CD4-positive, alpha-beta T cell (primary cell): ENCODE results near the gene SERPINE3. TPM values are rescaled to one million over a fixed set of nuclear protein-coding genes. Genes with fewer than 3 reads are reported as not detected.
A peak's percentile ranks its signal among the peaks of the same experiment; 100 is the strongest.

Source experiments
- ATAC-seq: fragments of 200-7000 bp; cut with Tn5 transposase; one replicate; pipeline ENCODE4 v1.10.0; 2022; ENCODE audit warnings: mild to moderate bottlenecking; ENCODE audit not compliant: poor library complexity
- CTCF ChIA-PET: fragments of 350-600 bp; sonication (Branson Sonifier 250); formaldehyde crosslinking; loops from one replicate; lab custom pipeline; 2021; ENCODE audit warnings: antibody characterized with exemption, inconsistent platforms; lab: Charles Lee
- POLR2A ChIA-PET: fragments of 350-600 bp; sonication (Branson Sonifier 250); formaldehyde crosslinking; loops from one replicate; lab custom pipeline; 2021; ENCODE audit warnings: antibody characterized with exemption, inconsistent platforms; lab: Charles Lee
- DNase-seq, 14 experiments: peaks; one replicate each; pipeline ENCODE4 v3.0.0-alpha.2; 2013 to 2020; ENCODE audit warnings: mixed read lengths in 2 of 14
- H3K27ac ChIP-seq, 2 donors: one replicate each; pipeline versions ENCODE4 v1.5.1 to v1.7.0; 2013; ENCODE audit warnings: low read length in 2 of 2, low read depth in 1 of 2, mild to moderate bottlenecking in 1 of 2
- H3K27me3 ChIP-seq, 2 experiments: 1 replicate in 1 of 2; 2 replicates in 1 of 2; pipeline versions ENCODE4 v1.6.1 to v1.7.0; 2013; ENCODE audit warnings: low read length in 2 of 2, control low read depth in 1 of 2, mild to moderate bottlenecking in 1 of 2, moderate library complexity in 1 of 2; ENCODE audit not compliant: insufficient read depth in 2 of 2, control insufficient read depth in 1 of 2
- H3K36me3 ChIP-seq: one replicate; pipeline ENCODE4 v1.6.1; 2013; ENCODE audit warnings: low read length, control low read depth; ENCODE audit not compliant: insufficient read depth
- H3K4me1 ChIP-seq: one replicate; pipeline ENCODE4 v1.6.1; 2013; ENCODE audit warnings: low read length, control low read depth; ENCODE audit not compliant: insufficient read depth
- H3K4me3 ChIP-seq: one replicate; pipeline ENCODE4 v1.5.1; 2013; ENCODE audit warnings: mild to moderate bottlenecking, low read length, moderate library complexity
- H3K9me3 ChIP-seq, 2 experiments: 1 replicate in 1 of 2; 2 replicates in 1 of 2; pipeline versions ENCODE4 v1.6.1 to v1.7.0; 2013; ENCODE audit warnings: low read length in 2 of 2, mild to moderate bottlenecking in 2 of 2, control low read depth in 1 of 2, moderate library complexity in 1 of 2; ENCODE audit not compliant: control insufficient read depth in 1 of 2, insufficient read depth in 1 of 2
- H3K27ac Mint-ChIP-seq: one replicate; pipeline ENCODE4 v1.8.0; 2020; ENCODE audit warnings: mixed read lengths
- H3K27me3 Mint-ChIP-seq: one replicate; pipeline ENCODE4 v1.8.0; 2021; ENCODE audit warnings: mixed read lengths
- H3K36me3 Mint-ChIP-seq: one replicate; pipeline ENCODE4 v1.8.0; 2021; ENCODE audit warnings: low read depth, mixed read lengths
- H3K4me1 Mint-ChIP-seq: one replicate; pipeline ENCODE4 v1.8.0; 2021; ENCODE audit warnings: low read depth, mixed read lengths
- H3K4me3 Mint-ChIP-seq: one replicate; pipeline ENCODE4 v1.8.0; 2020; ENCODE audit warnings: mild to moderate bottlenecking, mixed read lengths
- H3K9me3 Mint-ChIP-seq: one replicate; pipeline ENCODE4 v1.8.0; 2020; ENCODE audit warnings: mixed read lengths
- CTCF ChIP-seq: fragments of 200-600 bp; IDR thresholded peaks from one replicate; pipeline ENCODE4 v1.8.0; 2022; ENCODE audit warnings: antibody characterized with exemption, mild to moderate bottlenecking
- intact Hi-C, 2 experiments: fragments of 100-400 bp; cut with DNase I in 1 of 2; cut with micrococcal nuclease in 1 of 2; formaldehyde crosslinking; loops; one replicate each; pipeline versions ENCODE4 v1.15.1 to v1.9.0; 2023 to 2025; cut with DNase I, micrococcal nuclease
- total RNA-seq, 174 experiments: library from RNA in 2 of 174; stranded (reverse) in 2 of 174; gene quantifications; one replicate each; pipeline ENCODE4 v1.2.3 and lab custom pipeline; 2021 to 2026

Gene SERPINE3
- total RNA-seq, 2 experiments from 2014 or later: not detected

DNA sequence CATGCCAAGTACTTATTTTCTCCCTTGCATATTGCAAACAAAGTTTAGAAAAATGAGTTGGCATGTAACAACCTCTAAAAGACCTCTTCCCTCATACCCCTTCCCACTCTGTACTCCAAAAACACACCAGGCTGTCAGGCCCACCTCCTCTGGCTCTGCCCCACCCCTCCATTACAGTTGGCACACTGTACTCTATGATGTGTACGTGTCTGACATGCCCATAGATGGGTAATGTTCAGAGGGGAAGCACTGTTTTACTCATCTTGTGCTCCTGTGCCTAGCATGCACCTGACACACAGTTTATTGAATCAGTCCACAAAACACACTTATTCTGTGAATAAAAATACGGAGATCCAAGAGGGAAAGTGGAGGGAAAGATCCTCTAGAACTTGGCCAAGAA is 45.6 kb downstream of the SERPINE3 start:
- Mint-ChIP-seq H3K36me3 (peaks cover 59% of the 10 kb centered on the region), H3K4me1 (peaks cover 11% of the 10 kb centered on the region), H3K4me3 (no peak overlapping the region), H3K27me3 (no peaks in the 10 kb centered on the region), H3K9me3 (no peaks in the 10 kb centered on the region), H3K27ac (no peak overlapping the region)
- Histone ChIP-seq H3K4me1 (no peaks in the 10 kb centered on the region), H3K9me3 (no peaks in the 10 kb centered on the region), H3K27ac (no peak overlapping the region), H3K27me3 (no peaks in the 10 kb centered on the region), H3K36me3 (peaks cover 35% of the 10 kb centered on the region), H3K4me3 (no peak overlapping the region)
- DNase-seq (no peak), ATAC-seq (no peak)
- intact Hi-C loops: no loop called here
- TF ChIP-seq CTCF: no peak
- CTCF ChIA-PET: interaction anchor here (1.1 kb wide), 1 partner anchor 26 kb away, joined by 3 read pairs; no protein-coding TSS in a partner anchor
- POLR2A ChIA-PET: no interaction called here

GRCh38 chr13:51394724-51395123 is 55.2 kb downstream of the SERPINE3 start:
- ATAC-seq: no peak
- no peak for TF ChIP-seq CTCF
- intact Hi-C loops: loop anchor here in 1 of 2 experiments (10.0 kb wide), 1 partner anchor 1110 kb away; no protein-coding TSS in a partner anchor
- ChIA-PET CTCF (no interaction called here), POLR2A (no interaction called here)
- no peak for DNase-seq
- Histone ChIP-seq H3K4me3 (no peak overlapping the region), H3K36me3 (peaks cover 2% of the 10 kb centered on the region), H3K9me3 (no peaks in the 10 kb centered on the region), H3K27ac (no peak overlapping the region), H3K4me1 (peaks cover 5% of the 10 kb centered on the region), H3K27me3 (no peaks in the 10 kb centered on the region)
- no peak overlapping the region for H3K4me3 Mint-ChIP-seq
- peaks cover 49% of the 10 kb centered on the region for H3K4me1 Mint-ChIP-seq
- no peaks in the 10 kb centered on the region for H3K9me3 Mint-ChIP-seq
- peaks cover 38% of the 10 kb centered on the region for H3K36me3 Mint-ChIP-seq
- peak overlapping the region; percentile 11 for H3K27ac Mint-ChIP-seq
- H3K27me3 Mint-ChIP-seq: no peaks in the 10 kb centered on the region

- Mint-ChIP-seq H3K9me3 (no peaks in the 10 kb centered on the region), H3K4me1 (peaks cover 65% of the 10 kb centered on the region), H3K36me3 (peaks cover 46% of the 10 kb centered on the region), H3K27me3 (no peaks in the 10 kb centered on the region), H3K27ac (peak overlapping the region; percentile 5), H3K4me3 (no peak overlapping the region)
- no peaks in the 10 kb centered on the region for H3K9me3 ChIP-seq
- H3K27ac ChIP-seq: no peak overlapping the region
- TF ChIP-seq CTCF: no peak
- ATAC-seq (no peak), DNase-seq (peak in 2 of 14 experiments; percentile 11 to 12)
- intact Hi-C loops: loop anchor here in 1 of 2 experiments (10.0 kb wide), 1 partner anchor 1112 kb away; no protein-coding TSS in a partner anchor
- POLR2A ChIA-PET: interaction anchor here (1.3 kb wide), 1 partner anchor 14 kb away, joined by 4 read pairs; no protein-coding TSS in a partner anchor
- H3K36me3 ChIP-seq: peaks cover 5% of the 10 kb centered on the region
- no peaks in the 10 kb centered on the region for H3K27me3 ChIP-seq
- CTCF ChIA-PET: no interaction called here
- H3K4me3 ChIP-seq: no peak overlapping the region
- peaks cover 5% of the 10 kb centered on the region for H3K4me1 ChIP-seq
Observed at GRCh38 chr13:51396352-51396751, 56.9 kb downstream of the SERPINE3 start.
